ENCODE measurements around the gene KIF17.

KIF17 gene

DNA sequence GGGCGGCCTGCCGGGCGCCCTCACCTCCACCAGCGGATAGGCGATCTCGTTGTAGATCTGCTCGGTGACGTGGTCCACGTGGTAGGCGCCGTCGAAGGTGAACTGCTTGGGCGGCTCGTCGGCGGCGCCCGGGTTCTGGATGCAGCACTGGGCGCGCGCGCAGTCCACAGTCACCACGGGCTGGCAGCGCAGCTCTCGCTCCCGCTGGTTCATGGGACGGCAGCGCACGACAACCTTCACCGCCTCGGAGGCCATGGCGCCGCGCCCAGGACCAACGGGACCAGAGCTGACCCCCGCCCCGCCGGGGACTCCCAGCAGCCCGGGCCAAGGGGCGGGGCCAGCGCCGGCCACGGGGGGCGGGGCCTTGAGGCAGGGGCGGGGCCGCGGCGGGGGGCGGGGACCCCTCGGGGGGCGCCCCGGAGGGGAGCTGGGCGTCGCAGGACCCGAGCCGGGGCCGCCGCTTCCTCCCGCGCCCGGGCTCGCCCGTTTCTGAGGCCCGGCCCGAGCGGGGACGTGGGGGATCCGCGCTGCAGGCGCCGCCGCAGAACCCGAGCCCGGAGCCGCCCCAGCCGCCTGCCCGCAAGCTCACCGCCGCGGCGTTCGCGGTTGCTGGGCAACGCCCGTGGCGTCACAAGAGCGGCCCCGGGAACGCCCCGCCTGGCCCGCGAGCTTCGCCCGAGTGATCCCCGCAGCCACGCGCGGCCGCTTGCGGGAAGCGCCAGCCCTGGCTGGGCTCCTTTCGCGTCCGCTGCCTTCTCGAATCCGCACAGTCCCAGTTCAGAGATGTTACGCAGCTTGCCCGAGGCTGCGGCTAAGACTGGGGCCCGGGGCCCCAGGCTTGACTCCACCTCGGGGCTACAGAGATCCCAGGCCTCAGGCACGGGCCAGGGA, at the start of gene KIF17:
Gene KIF17 (minus strand): TSS at position 556 of the 891 bp plus-strand sequence. CDS start 301 bp downstream, at position 255.
- DNase-seq: peak; percentile 10

DNA sequence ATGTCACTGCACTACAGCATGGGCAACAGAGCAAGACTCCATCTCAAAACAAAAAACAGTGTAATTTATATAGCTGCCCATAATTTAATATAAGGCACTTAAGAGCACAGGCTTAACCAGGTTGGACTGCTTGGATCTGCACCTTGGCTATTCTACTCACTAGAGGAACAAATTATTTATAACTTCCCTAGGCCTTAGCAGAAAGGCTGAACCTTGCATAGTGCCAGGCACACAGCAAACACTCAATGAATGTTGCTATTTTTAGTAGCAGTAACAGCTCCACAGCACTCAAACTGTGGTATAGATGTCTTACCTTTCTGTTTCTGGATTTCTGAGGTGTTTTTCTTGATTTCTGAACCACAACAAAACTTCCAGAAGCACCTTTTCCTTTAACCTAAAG, 49.5 kb upstream of the KIF17 start:
- DNase-seq: no peak

DNA sequence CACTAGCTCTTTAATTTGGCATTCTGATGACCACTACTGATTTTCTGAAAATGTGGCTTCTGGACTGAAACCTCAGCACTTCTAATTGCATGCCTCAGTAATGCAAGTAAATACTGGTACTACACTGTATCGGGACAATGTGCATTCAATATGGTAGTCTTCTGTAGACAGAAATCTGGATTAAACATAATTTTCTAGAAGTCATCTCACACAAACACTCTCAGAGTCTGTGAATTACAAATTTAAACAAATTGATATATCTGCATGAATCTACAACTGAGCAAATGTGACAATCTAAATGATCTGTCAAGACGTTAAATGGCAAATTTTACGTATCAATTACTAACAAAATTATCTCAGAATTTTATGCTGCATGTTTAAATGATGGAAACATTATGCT, 45.6 kb upstream of the KIF17 start:
- DNase-seq: no peak

DNA sequence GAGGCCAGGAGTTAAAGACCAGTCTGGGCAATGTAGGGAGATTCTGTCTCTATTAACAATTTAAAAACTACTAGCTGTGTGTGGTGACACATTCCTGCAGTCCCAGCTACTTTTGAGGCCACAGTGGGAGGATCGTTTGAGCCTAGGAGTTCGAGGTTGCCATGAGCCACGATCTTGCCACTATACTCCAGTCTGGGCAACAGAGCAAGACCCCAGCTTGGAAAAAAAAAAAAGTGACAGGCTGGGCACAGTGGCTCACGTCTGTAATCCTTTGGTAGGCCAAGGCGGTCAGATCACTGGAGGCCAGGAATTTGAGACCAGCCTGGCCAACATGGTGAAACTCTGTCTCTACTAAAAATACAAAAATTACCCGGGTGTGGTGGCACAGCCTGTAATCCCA, 42.5 kb upstream of the KIF17 start:
- no peak for DNase-seq

DNA sequence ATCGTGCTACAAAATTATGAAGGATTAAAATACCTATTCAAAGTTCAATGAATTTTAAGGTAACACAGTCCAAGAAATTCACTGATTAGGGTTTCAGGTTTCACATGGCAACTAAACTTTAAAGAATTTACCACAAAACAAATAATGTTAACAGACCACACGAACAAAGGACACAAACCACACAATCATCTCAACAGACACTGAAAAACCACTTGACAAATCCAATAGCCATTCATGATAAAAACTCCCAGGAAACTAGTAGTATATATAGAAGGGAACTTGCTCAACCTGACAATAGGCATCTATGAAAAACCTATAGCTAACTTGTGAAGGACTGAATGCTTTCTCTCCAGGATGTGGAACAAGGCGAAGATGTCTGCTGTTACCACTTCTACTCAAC, 35.8 kb upstream of the KIF17 start:
- no peak for DNase-seq

DNA sequence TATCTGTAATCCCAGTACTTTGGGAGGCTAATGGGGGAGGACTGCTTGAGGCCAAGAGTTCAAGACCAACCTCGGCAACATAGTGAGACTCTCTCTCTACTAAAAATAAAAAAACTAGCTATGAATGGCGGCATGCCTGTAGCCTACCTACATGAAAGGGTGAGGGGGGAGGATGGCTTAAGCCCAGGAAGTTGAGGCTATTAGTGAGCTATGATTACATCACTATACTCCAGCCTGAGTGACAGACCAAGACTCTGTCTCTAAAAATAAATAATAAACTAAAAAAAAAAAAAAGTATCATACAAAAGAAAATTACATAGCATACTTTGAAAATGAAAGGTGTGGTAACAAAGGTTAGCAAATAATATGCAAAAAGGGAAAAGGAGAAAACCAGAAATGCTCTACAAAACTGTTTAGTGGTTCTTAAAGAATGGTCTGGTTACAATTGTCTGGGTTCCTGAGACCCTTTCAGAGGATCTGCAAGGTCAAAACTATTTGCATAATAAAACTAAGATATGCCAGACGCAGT, 33.7 kb upstream of the KIF17 start:
- no peak for DNase-seq

DNA sequence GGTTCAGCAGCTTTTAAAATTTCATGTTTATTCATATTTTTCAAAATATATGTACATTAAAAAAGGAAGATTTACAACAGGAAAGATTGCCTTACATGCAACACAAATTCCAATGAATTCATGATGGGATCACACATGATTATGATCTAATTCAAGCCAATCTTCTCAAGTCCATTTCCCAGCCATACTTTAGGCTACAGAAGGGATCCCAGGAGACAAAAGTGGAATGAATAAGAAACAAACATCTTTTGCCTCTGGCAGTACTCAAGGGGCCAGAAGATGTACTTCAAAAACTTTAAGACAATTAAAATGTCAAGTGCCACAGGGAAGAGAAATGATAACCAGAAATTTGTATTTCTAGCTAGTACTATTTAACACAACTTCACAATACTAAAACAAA, 24.9 kb upstream of the KIF17 start:
- no peak for DNase-seq

DNA sequence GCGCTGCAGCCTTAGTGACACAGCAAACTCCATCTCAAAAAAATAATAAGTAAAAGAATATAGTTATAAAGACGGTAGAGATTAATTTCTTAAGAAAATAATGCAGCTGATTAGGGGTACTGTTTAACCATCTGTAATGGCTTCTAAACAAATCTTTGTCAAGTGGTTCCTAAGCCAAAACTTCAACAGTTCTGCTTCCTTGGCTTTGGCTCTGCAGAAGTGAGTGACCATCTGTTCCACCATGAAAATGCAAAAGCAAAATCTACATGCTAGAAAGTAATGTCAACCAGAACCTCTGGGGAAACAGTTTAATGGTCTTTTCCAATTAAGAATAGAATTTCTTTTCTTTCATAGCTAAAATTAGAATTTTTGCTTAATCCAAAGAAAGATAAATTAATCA, 23.0 kb upstream of the KIF17 start:
- no peak for DNase-seq

DNA sequence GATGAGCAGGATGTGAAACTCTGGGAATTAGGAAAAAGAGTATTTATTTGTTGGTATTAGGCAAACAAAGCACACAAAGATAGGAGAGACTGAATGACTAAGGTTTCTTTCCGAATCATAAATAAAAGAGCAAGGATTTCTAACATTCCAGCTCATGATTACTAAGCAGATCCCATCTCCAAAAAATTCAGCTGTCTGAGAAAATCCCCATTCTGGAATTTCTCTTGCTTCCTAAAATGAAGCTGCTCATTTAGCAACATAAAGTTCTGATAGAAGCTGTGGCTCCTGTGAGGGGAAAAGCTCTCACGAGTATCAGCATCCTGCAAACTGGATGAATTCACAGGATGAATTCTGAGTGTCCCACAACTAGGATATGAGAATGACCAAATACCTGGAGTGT, 21.4 kb upstream of the KIF17 start:
- DNase-seq: no peak

DNA sequence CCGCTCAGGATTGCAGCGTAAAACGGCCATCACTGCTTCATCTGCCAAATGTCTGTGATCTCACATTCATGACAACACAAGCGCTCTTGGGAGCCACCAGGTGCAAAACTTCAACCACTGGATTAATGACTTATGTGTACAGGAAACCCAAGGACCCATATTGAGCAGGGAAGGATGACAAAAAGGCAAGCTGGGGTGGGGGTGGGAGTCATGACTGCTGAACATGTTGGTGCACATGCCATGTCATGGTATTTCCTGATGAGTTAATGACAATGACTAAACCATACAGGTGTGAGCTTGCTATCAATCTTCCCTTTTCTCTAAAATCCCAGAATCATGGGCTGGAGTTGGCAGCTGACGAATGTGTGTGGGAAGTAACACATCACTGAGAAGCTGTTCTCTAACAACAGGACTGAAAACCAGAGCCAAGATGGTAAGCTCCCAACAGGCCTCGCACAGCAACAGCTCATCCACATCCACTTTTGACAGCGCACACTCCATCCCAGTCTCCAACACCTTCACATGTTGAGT, 17.8 kb upstream of the KIF17 start:
- DNase-seq: no peak

DNA sequence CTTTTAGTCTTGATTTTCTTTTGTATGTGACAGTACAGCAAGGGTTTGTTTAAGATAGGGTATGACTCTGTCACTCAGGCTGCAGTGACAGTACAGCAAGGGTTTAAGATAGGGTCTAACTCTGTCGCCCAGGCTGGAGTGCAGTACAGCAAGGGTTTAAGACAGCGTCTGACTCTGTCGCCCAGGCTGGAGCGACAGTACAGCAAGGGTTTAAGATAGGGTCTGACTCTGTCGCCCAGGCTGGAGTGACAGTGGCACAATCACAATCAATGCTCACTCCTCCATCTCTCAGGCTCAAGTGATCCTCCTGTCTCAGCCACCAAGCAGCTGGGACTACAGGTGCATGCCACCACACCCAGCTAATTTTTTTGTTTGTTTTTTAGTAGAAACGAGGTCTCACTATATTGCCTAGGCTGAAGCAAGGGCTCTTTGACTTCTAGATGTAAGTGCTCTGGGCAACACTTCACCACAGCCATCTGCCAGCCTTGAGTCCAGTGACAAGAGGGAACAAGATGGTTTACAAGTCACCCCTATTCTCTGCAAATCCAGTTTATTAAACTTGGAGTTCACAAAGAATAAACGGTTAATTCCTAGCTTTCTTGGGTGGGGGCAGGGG, 15.7 kb upstream of the KIF17 start:
- DNase-seq: no peak

DNA sequence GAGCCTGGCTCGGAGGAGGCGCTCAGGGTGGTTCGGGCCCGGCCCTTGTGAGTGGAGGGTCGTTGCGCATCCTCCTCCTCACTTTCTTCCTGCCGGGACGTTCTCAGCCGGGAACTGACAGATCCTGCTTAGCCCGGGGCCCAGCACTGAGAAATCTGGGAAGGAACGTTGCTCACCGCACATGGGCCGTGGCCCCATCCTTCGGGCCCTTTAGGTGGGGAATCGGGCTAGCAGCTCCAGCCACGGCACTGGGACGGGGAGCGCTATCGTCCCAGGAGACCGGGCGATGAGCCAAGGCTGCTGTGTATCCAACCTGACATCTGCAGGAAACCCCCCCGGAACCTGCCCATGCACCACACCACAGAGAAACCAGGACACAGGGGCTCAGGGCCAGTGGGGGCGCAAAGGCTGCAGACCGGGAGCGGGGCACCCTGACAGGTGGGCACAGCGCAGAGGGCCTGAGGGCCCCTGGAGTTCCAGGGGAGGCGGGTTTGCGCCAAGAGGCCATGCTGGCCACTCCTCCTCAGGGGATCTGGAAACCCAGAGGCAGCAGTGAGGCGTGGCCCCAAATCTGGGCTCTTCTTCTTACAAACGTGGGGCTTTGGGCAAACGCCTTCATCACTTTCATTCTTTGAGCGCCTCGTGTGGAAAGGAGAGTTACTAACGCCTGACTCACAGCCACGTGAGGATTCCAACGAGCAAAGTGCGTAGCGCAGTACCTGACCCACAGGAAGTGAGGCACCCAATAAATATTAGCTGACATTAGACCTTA, 15.0 kb upstream of the KIF17 start, which contains the start of gene SH2D5:
Gene SH2D5 (minus strand): TSS at position 116 of the 772 bp plus-strand sequence. CDS start 4,659 bp downstream, outside the sequence.
- peak; percentile 22 for DNase-seq

DNA sequence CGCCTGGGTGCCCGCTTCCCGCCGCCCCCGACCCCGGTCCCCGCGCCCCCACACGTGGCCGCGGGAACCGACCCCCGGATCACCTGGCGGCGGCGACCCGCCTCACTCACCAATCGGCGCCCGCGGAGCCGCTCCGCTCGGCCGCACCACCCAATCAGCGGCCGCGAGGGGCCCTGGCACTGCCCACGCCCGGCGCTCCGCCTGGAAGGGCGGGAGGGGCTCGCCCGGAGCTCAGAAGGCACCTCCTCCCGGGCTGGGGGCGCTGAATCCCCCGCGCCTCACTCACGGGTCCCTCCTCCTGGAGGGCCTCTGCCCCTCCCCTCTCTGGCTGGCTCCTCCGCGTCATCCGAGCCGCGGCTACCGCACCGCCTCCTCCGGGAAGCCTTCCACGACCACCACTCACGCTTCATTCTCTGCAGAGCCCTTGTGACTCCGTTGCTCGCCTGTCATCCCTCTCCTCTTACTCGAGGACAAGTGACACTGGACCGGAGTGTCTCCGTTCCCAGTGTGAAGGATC, 14.3 kb upstream of the KIF17 start:
- DNase-seq: no peak

DNA sequence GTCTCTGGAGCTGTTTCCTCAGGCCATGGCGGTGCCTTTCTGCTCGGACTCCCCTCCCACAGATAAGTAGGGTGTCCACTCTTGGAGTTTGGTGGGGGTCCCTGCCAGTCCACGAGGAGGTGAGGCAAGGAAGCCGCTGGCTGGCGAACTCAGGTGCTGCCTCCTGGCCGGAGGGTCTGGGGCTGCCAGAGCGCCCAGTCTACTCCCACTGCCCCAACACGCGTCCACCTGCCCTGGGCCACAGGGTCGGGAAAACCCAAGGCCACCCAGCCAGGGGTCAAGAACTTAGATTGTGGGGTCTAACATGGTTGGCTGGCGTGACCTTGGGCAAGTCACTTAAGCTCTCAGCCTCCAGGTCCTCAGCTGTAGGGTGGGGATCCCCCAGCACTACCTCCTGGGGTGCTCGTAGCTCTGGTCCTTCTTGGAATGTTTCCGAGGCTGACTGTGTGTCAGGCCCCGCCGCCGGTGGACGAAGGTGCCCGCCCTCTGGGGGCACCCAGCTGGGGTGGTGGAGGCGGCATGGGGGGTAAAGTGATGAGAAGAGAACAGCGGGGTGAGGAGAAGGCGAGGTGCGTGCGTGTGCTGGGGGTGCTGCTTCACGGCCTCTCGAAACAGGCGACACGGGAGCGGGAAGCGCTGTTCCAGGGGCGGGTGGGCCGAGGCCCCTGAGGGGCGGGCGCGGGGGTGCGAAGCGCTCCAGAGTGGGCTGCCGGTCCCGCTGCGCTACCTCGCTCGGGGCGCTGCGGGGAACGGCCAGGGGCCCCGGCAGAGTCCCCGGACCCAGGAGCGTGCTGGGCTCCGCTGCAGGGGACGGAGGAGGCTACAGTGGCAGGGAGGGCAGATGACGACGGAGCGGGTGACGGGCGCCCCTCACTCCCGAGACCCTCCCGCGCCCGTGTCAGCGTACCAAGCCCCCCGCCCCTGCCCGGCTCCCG, 13.5 kb upstream of the KIF17 start:
- no peak for DNase-seq

DNA sequence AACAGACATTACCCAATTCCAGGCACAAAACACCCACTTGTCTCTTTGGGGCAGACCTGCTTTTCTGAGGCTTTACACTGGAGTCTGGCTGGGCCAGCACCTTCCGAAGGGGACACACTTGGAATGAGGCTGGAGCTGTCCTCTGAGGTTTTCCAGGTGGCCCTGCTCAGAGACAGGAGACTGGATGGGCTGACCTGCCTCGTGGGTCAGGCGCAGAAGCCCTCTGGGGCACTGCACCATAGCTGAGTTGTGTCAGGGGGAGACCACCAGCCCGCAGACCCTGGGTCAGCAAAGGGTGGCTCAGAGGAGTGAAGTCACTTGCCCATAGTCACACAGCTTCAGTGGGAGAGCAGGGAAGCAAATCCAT, 12.9 kb upstream of the KIF17 start:
- DNase-seq: no peak

DNA sequence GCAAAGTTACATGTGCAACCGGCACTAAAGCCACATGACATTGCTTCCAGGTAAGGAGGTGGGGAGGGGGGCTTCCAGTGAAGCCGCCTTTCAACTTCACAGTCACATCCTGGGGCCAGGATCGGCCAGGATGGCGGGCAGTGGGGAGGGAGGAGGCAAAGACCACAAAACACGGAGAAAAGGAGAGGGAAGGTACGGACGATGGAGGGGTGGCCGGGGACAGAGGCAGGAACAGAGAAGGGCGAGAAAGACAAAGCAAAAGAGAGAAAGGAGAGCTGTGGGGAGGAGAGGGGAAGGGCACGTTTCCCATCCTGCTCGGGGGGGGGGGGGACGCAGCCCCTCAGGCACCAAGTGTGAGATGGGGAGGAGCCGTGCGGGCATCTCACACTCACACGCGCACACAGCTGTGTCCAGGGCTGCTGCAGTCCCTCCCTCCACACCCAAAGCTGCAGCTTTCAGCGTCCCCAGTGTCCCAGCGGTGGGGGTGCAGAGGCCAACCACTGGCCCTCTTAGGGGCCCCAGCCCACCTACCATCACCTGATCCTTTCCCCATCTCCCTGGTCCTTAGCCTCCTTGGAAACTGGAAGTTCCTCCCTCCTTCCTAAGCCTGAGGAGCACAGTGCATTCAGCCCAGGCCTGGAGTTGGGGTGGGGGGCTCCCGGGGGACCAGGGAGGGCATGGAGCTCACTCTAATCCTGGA, 12.3 kb upstream of the KIF17 start:
- no peak for DNase-seq

DNA sequence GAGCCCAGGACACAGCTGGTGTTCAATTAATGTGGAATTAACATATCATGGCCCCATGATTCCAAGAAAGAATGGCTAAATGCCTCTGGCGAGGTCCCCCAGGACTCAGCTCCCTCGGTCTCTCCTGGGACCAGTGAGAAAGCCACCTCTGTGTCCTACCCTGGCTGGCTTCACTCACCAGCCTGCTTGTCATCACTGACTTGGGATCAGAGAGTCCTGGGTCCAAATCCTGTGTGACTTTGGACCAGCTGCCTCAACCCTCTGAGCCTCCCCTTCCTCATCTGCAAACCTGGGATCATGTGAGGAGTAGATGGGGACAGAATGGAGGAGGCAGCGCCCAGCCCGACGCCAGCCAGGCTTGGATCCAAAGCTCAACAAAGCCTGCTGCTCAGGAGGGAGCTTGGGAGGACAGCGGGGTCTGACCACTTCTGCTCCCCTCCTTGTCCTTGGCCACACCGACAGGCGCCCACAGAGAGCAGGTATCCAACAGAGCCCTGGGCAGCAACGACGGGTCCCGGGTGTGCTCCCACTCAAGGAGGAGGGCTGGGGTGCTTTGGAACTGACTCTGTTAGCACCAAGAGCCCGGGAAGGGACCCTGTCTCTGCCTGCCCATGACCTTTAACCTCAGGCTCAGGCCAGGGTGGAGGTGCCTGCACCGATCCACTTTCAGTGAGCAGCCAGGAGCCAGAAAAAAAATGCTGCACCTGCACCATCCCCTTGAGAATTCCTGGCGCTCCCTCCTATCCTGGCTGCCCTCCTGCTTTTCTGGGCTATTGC, 11.5 kb upstream of the KIF17 start:
- no peak for DNase-seq

DNA sequence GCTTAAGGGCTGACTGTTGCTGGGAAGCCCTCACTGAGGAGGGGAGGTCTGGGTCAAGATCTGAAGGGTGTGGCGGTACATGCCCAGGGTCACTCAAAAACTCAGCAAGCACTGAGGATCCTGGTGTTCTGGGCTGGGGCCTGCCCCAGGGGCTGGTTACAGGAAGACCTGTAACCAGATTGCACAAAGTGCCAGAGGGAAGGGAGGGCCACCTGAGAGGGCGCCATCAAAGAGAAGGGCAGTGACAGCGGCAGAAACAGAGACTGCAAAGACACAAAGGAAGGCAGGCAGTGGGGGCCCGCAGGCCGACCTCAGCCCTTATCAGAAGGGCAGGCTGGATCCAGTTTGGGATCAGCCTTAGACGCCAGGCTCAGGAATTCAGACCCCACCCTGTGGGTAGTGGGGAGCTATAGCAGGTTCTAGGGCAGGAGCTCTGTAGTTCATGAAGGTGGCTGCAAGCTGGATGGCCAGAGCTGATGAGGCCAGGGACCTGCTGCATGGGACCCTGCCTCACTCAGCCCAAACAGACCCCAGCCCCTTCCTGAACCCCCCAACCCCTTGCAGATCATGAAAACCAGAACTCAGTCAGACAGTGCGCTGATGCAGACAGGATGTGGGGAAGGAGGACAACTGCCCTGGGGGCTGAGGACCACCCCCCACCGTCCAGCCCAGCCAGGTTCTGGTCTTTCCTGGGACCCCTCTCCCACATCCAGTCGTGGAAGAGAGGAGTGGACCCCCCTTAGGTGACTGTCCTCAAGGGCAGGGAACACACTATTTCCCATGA, 10.8 kb upstream of the KIF17 start:
- DNase-seq: no peak

DNA sequence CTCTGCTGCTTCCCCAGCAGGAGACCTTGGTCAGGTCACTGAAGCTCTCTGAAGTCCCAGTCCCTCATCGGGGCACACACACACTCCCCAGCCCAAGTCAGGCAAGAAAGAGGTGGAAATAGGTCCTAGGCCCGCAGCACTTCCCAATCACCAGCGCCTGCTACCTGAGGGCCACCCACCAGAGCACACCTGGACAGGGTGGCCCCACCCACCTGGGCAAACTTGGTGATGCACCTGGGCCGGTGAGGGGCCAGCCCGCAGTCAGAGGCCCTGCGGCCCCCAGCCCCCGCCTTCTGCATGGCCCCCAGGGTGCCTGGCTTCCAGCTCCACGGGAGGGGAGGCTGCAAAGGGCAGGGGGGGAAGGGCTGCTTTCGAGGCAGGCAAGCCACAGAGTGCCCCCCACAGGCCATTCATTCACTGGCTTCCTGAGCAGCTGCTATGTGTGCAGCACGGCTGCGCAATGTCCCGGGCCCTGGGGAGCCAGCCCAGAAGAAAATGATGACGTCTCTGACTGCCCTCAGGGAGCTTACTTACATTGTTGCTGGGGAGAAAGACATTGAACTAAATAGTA, 10.0 kb upstream of the KIF17 start:
- no peak for DNase-seq

Data from SHP77 treated with DMSO at 0.1 percent for 48 hours (cell line).